Measurements from ENCODE around the gene ARRDC1.
"Not testable (repeated sequence)": the region's sequence is repeated elsewhere in the genome, so short reads cannot be mapped to it uniquely, and the experiment has no call there.

Gene ARRDC1

GRCh38 chr9:137605121-137606004 lies at the start of gene ARRDC1:
ARRDC1 (plus strand) TSS chr9:137605686; CDS start chr9:137605718, 32 bp downstream.
- no peak for FAIRE-seq

DNA sequence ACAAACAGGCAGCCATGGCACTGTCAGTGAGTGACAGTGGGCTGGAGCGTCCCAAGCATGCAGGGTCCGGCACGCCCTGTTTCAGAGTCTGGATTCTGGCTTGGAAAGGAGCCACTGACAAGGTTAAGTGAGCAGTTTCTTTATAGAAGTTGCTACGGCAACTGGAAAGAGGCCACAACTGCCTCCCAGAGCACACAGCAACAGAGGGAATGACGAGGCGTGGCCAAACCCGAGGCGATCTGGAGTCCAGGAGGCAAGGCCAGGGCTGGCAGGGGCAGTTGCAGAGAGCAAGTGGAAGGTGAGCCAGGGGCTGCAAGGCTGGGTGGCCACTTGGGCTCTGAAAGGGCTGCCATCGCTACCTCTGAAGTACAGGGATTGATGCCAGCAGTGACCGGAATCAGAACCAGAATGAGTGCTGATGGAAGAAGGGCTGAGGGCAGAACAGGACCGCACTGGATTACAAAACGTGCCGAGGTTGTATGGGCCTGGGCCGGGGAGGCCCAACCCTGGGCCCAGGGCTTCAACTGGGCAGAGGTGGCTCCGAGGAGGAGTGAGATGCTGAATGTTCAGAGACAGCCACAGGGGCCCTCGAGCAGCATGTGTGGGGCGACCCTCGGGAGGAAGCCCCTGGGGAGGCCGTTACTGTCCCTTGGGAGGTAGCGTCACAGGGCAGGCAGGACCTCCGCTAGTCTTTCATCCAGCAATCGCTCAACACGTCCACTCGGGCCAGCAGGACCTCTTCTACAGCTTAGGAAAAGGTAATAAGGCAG lies 49.2 kb upstream of the ARRDC1 start:
- FAIRE-seq, result no peak

- no peak for FAIRE-seq
Measured at GRCh38 chr9:137558127-137558526, 47.4 kb upstream of the ARRDC1 start.

DNA sequence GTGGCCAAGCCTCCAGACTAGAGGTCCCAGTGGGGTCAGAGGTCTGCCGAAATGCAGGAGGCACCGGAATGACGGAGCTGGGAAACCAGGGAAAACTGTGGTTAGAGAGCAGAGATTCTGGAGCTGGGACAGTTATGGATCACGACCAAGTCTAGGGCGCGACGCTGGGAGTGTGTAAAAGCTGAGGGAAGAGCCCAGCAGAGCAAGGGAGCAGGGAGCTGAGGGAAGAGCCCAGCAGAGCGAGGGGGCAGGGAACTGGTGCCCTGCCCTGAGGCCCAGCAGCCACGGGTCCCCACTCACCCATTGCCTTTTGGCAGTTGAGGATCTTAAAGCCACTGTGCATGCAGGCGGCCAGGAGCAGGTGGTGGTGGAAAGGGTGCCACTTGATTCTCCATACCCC lies 41.4 kb upstream of the ARRDC1 start:
- FAIRE-seq, result no peak

DNA sequence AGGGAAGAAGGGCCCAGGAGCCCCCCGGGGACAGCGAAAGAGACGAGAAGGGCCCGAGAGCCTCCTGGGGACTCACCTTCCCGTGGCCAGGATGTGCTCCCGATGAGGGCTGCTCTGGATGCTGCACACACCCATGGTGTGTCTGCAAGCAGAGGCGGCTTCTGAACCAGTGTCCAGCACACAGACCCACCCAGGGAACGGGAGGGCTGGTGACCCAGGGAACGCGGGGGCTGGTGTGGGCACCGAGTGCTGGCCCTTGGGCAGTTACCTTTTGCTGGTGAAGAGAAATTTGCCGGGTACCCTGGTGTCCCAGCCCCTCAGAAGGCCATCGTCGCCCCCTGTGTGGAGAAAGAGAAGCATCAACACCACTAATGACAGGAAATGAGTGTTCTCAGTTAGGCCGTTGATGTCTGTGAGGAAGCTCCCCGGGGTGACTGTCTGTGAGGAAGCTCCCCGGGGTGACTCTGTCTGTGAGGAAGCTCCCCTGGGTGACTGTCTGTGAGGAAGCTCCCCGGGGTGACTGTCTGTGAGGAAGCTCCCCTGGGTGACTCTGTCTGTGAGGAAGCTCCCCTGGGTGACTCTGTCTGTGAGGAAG lies 40.6 kb upstream of the ARRDC1 start:
- no peak for FAIRE-seq

DNA sequence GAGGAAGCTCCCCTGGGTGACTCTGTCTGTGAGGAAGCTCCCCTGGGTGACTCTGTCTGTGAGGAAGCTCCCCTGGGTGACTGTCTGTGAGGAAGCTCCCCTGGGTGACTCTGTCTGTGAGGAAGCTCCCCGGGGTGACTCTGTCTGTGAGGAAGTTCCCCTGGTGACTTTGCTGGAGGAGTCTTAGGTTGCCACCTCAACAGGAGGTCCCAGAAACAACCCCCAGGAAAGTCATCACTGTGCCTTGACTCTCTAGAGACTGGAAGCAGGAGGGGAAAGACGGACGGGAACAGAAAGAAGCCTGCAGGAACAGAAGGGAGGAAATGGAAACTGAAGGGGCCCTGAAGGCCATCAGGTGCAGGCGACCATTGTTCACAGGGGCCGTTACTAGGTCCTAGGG lies 37.0 kb upstream of the ARRDC1 start:
- FAIRE-seq, result not testable (repeated sequence)

GRCh38 chr9:137569609-137570203 lies 35.8 kb upstream of the ARRDC1 start:
- no peak for FAIRE-seq

DNA sequence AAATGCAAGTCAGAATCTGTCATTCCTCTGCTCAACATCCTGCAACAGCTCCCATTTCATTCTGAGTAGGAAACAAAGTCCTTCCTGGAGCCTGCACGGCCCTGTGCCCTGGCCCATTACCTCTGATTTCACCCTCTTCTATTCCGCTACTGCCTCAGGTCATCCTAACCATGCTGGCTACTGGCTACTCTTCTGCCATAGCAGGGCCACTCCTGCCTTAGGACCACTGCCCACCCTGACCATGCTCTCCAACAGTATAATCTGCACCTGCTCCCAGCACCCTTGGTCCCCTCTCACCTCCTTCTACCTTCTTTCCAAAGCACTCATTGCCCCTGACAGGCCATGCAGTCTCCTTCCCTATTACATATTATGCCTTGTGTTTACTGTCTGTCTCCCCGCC lies 34.9 kb upstream of the ARRDC1 start:
- FAIRE-seq, result no peak

DNA sequence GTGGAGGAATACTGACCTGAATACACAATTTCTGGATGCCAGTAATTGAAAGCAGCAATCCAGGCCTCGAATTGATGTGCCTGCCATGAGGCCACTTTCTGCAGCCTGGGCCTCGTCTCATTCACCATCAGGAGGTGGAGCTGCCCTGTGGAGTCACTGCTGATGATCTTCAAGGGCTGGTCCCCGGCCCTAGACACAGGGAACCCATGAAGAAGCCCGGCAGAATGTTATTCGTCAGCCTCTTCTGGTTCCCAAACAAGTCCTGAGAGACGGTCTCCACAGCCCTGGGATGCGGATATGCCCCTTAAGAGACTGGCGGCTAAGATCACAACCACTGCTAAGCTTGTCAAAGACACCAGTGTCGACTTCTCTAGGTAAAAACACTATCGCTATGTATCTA lies 31.3 kb upstream of the ARRDC1 start:
- FAIRE-seq, result no peak

GRCh38 chr9:137575364-137575715 lies 30.1 kb upstream of the ARRDC1 start:
- no peak for FAIRE-seq

DNA sequence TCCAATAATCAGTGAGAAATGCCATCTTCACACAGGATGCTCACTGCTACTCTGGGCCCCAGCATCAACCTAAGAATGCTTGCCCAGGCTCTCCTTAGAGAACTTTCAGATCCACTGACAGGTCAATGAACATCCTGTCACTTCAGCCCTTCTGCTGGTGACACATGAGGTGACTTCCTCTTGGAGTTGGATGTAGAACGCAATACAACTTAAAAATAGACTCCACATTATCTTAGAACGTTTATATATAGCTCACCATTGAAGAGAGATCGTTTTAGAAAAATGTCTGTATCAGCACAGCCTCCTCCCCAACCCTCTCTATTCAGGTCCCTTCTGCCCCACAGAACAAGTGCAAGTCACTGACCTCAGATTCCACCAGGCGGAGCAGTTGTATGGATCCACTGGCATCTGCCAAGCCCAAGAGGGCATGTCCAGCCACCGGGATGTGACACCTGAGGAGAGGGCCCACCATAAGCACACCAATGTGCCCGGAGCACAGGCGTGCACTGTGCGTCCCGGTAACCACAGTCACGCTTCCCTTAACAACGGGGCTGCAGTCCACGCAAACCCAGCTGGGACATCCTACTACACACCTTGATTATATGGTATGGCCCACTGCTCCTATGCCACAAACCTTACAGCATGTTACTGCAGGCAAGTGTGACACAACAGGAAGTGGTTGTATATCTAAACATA lies 29.6 kb upstream of the ARRDC1 start:
- FAIRE-seq, result no peak

- FAIRE-seq, result no peak
Measured at GRCh38 chr9:137578518-137579258, 26.8 kb upstream of the ARRDC1 start, which contains the start of gene DPH7. DPH7 (minus strand) TSS chr9:137578925; CDS start chr9:137578777, 148 bp downstream.

GRCh38 chr9:137579259-137579604 lies 26.3 kb upstream of the ARRDC1 start:
- FAIRE-seq, result no peak

DNA sequence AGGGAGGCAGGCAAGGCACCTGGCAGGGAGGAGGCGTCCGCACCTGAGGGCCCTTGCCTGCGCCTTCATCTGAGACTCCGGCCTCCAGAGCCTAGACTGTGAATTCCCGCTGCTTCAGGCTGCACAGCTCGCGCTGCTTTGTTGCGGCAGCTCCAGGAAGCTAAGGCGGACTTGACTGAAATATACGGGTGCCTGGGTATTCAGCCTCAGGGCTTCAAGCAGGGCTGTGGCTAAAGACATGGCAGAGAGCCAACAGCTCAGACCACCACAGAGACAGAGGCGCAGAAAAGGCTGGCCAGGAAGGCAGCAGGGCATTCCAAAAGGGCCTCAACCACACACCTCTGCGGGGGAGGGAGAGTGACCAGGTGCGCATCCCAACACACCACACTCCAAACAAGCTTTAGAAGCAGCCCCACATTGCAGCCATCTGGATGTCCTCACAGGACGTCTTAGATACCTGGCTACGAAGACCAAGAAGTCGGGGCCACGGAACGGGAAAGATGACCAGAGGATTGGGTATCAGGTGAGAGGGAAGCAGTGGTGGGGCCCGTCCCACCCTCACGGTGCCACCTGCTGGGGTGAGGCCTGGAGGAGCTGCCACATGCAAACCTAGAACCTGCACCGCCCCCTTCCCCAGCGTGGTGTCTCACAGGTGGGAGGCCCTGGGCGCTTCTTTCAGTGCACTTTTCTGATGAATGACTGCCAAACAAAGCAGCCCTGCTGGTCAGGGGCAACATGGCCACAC lies 25.1 kb upstream of the ARRDC1 start:
- no peak for FAIRE-seq

- no peak for FAIRE-seq
Measured at GRCh38 chr9:137580954-137581322, 24.5 kb upstream of the ARRDC1 start.

DNA sequence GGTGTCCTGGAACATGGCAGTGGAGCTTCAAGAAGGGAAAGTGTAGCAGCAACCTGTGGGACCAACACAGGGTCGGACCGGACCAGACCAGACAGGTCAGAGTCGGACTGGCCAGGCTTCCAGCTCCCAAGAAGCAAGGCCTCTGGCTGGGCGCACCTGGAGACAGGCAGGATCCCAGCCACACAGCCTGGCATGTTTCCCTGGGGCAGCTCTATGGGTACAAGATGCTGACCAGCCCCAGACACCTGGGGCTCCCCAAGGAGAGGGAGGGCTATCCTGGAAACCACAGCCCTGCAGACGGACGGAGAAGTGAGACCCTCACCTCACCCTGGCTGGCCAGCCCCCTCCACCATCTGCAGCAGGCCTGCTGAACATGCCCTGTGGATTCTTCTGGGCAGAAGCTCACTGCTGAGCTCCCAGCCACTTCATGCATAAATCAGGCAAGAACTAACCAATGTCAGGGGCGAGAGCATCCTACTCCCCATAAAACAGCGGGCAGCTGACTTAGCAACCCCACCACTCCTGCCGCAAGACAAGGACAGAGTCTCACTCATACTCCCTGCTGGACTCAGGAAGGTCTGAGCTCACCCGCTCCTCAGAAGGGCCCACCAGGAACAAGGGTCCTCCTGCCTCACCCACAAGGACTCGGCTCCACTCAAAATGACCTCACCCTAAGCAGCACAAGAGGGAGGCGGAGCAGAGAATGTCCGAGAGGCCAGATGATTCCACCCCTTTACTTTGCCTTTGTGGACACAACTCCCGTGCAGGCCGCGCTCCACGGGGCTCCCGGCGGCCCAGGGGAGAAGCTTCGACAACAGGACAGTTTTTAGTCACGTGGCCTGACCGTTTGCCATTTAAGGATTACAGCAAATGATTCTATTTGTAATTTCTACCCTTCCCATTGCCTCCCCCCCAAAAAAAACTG lies 23.9 kb upstream of the ARRDC1 start:
- FAIRE-seq, result no peak

GRCh38 chr9:137582286-137582860 lies 23.1 kb upstream of the ARRDC1 start:
- no peak for FAIRE-seq

GRCh38 chr9:137583347-137583746 lies 22.1 kb upstream of the ARRDC1 start:
- FAIRE-seq, result no peak

GRCh38 chr9:137583957-137584356 lies 21.5 kb upstream of the ARRDC1 start:
- FAIRE-seq, result no peak

- no peak for FAIRE-seq
Measured at GRCh38 chr9:137586854-137587253, 18.6 kb upstream of the ARRDC1 start.

All from A204.1 (cell line).